GM18858 (cell line): ENCODE data around the gene ZNF701.
"Not testable (repeated sequence)": the region's sequence is repeated elsewhere in the genome, so short reads cannot be mapped to it uniquely, and the experiment has no call there.

Experiments used
- ATAC-seq: cut with Tn5 transposase; IDR thresholded peaks from one replicate; pipeline ENCODE4 v1.9.1; 2021; ENCODE audit not compliant: unreplicated experiment

Gene ZNF701

GRCh38 chr19:52570000-52570861, at the start of gene ZNF701:
Gene ZNF701 (plus strand): TSS chr19:52570287. CDS start chr19:52574148, 3,861 bp downstream.
- ATAC-seq: no peak

- ATAC-seq: no peak
These were observed 47.5 kb upstream of the ZNF701 start for GRCh38 chr19:52522551-52522950.

GRCh38 chr19:52524086-52524485, 46.0 kb upstream of the ZNF701 start:
- no peak for ATAC-seq

GRCh38 chr19:52527134-52527955, 42.7 kb upstream of the ZNF701 start, which contains the start of gene ZNF808:
Gene ZNF808 (plus strand): TSS chr19:52527668. CDS start chr19:52543285, 15,617 bp downstream.
- peak; percentile 80 for ATAC-seq

GRCh38 chr19:52527956-52528351, 42.1 kb upstream of the ZNF701 start:
- no peak for ATAC-seq

GRCh38 chr19:52532480-52532879, 37.6 kb upstream of the ZNF701 start:
- no peak for ATAC-seq

- ATAC-seq: no peak
These were observed 36.2 kb upstream of the ZNF701 start for GRCh38 chr19:52533901-52534300.

GRCh38 chr19:52535385-52535770, 34.7 kb upstream of the ZNF701 start:
- ATAC-seq: not testable (repeated sequence)

GRCh38 chr19:52535771-52536447, 34.2 kb upstream of the ZNF701 start:
- ATAC-seq: peak; percentile 51

GRCh38 chr19:52536448-52536800, 33.7 kb upstream of the ZNF701 start:
- ATAC-seq: peak; percentile 10

GRCh38 chr19:52538815-52539214, 31.3 kb upstream of the ZNF701 start:
- not testable (repeated sequence) for ATAC-seq

GRCh38 chr19:52541176-52541575, 28.9 kb upstream of the ZNF701 start:
- ATAC-seq: not testable (repeated sequence)

GRCh38 chr19:52541608-52542007, 28.5 kb upstream of the ZNF701 start:
- no peak for ATAC-seq

- not testable (repeated sequence) for ATAC-seq
These were observed 27.5 kb upstream of the ZNF701 start for GRCh38 chr19:52542541-52542940.

- no peak for ATAC-seq
These were observed 27.0 kb upstream of the ZNF701 start for GRCh38 chr19:52542984-52543664.

- no peak for ATAC-seq
These were observed 15.7 kb upstream of the ZNF701 start for GRCh38 chr19:52554216-52554971.

GRCh38 chr19:52557231-52557995, 12.7 kb upstream of the ZNF701 start:
- no peak for ATAC-seq

GRCh38 chr19:52558732-52559445, 11.2 kb upstream of the ZNF701 start:
- ATAC-seq: not testable (repeated sequence)

GRCh38 chr19:52561611-52562010, 8.5 kb upstream of the ZNF701 start:
- ATAC-seq: not testable (repeated sequence)
